Pancreas (tissue), 10 donors: ENCODE measurements around the gene PCLO. TPM values are rescaled to one million over a fixed set of nuclear protein-coding genes. Genes with fewer than 3 reads are reported as not detected.
"Not testable (repeated sequence)": the region's sequence is repeated elsewhere in the genome, so short reads cannot be mapped to it uniquely, and the experiment has no call there.

Experiments used
- ATAC-seq, 4 donors: fragments of 200-7000 bp; cut with Tn5 transposase; one replicate each; pipeline versions ENCODE4 v1.8.0 to v1.9.1; 2020; ENCODE audit warnings: mild to moderate bottlenecking in 4 of 4, moderate library complexity in 4 of 4
- DNase-seq, 6 donors: peaks; one replicate each; pipeline ENCODE4 v3.0.0-alpha.2; 2020
- FAIRE-seq: peaks from 2 replicates; lab custom pipeline; 2012; peaks lifted over from hg19 to GRCh38; lab: Jason Lieb, UNC
- H3K27ac ChIP-seq, 4 donors: fragments of 200-600 bp; sonication (generic); 1 replicate in 3 of 4; 2 replicates in 1 of 4; pipeline versions ENCODE4 v1.5.0 to v1.8.0; 2020
- H3K27me3 ChIP-seq, 4 donors: fragments of 200-600 bp; one replicate each; pipeline ENCODE4 v1.8.0; 2021
- H3K36me3 ChIP-seq, 3 donors: fragments of 200-600 bp; sonication (generic) in 1 of 3; one replicate each; pipeline versions ENCODE4 v1.5.0 to v1.8.0; 2020 to 2021
- H3K4me1 ChIP-seq, 3 donors: fragments of 200-600 bp; one replicate each; pipeline ENCODE4 v1.8.0; 2021
- H3K4me3 ChIP-seq, 4 donors: fragments of 200-600 bp; sonication (generic) in 2 of 4; one replicate each; pipeline versions ENCODE4 v1.5.0 to v1.8.0; 2020 to 2021
- H3K9me3 ChIP-seq, 4 donors: fragments of 200-600 bp; one replicate each; pipeline ENCODE4 v1.8.0; 2021
- CTCF ChIP-seq, 4 donors: fragments of 200-600 bp; sonication (generic) in 3 of 4; IDR thresholded peaks; one replicate each; pipeline versions ENCODE4 v1.5.0 to v1.8.0; 2021; ENCODE audit warnings: antibody characterized with exemption in 4 of 4
- WGBS, 2 donors: extraction: QIAGEN DNeasy Blood & Tissue Kit; methylation state at CpG; one replicate each; pipeline ENCODE4 v1.1.7; 2013; 5-methylcytosine and 5-hydroxymethylcytosine counted together
- intact Hi-C, 3 donors: fragments of 100-400 bp; cut with DNase I; formaldehyde crosslinking; loops; one replicate each; pipeline versions ENCODE4 v1.11.1 to v1.14.2; 2022
- polyA plus RNA-seq, 2 donors: library from polyadenylated mRNA; stranded (reverse); fragments of 200-250 nt; gene quantifications; one replicate each; pipeline ENCODE4 v1.2.3, GENCODE V29; 2013
- total RNA-seq, 6 donors: library from RNA; stranded (reverse); fragmentation: NEBNext Ultra II Directional in 4 of 6; extraction: Animal tissue kit (Norgen Biotek cat#: 25700) in 4 of 6; gene quantifications; one replicate each; pipeline versions ENCODE4 v1.2.1 to v1.2.4, GENCODE V29; 2021 to 2023
- donor health status: healthy with polysubstance abuse.
- donor health status: DM: no; HTN: no; CAD: no; lungs with moderate emphysema.
- donor health status: DM: no; HTN: no; CAD: no.
- donor health status: control.
- donor health status: control.
- donor health status: Bipolar disorder and iron deficiency.
- donor health status: DM: yes; HTN: yes; CAD: no.
- donor health status: DM: no; HTN: no; CAD: no.
- donor health status: DM: no; HTN: no; CAD: no.
- donor health status: DM: yes; HTN: yes; CAD: no.

Gene PCLO
- total and polyA plus RNA-seq, 8 donors, result 1.9 to 5.6 (median 4.6) TPM

- no peak for DNase-seq
- H3K4me1 ChIP-seq, result no peaks in the 10 kb centered on the region
- H3K27me3 ChIP-seq, result no peaks in the 10 kb centered on the region
- H3K36me3 ChIP-seq, result no peaks in the 10 kb centered on the region
- H3K4me3 ChIP-seq, result no peak overlapping the region
- no peak for TF ChIP-seq CTCF (IDR thresholded peaks at IDR 0.05)
- intact Hi-C loops, result no loop called here
- 84 to 88% methylated on average over 2 of the region's 2 CpGs for WGBS, 2 donors
- H3K9me3 ChIP-seq, result no peaks in the 10 kb centered on the region
- no peak for FAIRE-seq
- H3K27ac ChIP-seq, result no peak overlapping the region
- ATAC-seq, result no peak
Measured at GRCh38 chr7:82715344-82715743, 447.3 kb downstream of the PCLO start.

DNA sequence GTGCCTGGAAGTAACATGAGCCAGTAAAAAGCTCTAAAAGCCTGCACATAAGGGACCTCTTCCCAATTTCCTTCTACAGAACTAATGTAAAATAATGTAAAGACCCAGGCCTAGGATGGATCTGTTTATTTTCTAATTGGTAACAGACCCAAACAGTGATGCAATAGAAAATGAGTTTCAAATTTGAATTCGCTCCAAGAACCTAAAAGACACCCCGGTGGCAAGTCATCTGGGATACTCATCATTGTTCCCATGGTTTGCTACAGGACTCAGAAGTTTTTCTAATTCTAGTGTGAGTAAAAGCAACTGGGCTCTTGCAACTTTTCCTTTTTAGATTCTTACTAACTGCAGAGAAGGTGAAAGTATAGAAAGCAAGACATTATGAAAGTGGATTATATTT lies 447.8 kb downstream of the PCLO start:
- no peaks in the 10 kb centered on the region for H3K27me3 ChIP-seq
- H3K4me1 ChIP-seq, result no peaks in the 10 kb centered on the region
- DNase-seq, result no peak
- H3K4me3 ChIP-seq, result no peak overlapping the region
- TF ChIP-seq CTCF (IDR thresholded peaks at IDR 0.05), result no peak
- WGBS, 2 donors, result 69 to 70% methylated on average over 2 of the region's 2 CpGs
- H3K27ac ChIP-seq, result no peak overlapping the region
- H3K9me3 ChIP-seq, result no peaks in the 10 kb centered on the region
- H3K36me3 ChIP-seq, result no peaks in the 10 kb centered on the region
- no peak for ATAC-seq
- intact Hi-C loops, result no loop called here
- no peak for FAIRE-seq

GRCh38 chr7:82713506-82713905 lies 449.2 kb downstream of the PCLO start:
- Histone ChIP-seq H3K4me3 (no peak overlapping the region), H3K4me1 (no peaks in the 10 kb centered on the region), H3K27me3 (no peaks in the 10 kb centered on the region), H3K9me3 (no peaks in the 10 kb centered on the region), H3K27ac (no peak overlapping the region), H3K36me3 (no peaks in the 10 kb centered on the region)
- FAIRE-seq, result no peak
- no peak for TF ChIP-seq CTCF (IDR thresholded peaks at IDR 0.05)
- no peak for DNase-seq
- intact Hi-C loops, result no loop called here
- WGBS, 2 donors, result 20 to 22% methylated on average over 2 of the region's 2 CpGs
- no peak for ATAC-seq

DNA sequence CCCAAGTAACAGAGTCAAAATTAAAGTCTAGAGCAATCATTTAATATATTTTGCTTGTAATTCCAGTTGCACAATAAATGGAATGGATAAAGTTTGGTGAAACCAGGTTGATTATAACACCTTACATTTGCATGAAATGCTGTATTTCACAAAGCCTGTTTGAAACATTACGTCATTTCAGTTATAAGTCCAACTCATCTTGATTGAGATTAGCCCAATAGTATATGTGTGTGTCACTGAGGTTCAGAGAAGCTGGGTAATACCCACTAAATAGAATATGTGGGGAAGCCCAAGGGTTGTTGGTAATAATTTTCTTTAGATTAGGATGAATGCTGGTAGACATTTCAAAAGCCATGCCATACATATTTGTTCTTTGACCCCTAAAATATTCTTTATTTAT lies 456.3 kb downstream of the PCLO start:
- H3K27ac ChIP-seq, H3K27me3 ChIP-seq, intact Hi-C loops, H3K4me1 ChIP-seq, ATAC-seq, H3K36me3 ChIP-seq, FAIRE-seq, DNase-seq, H3K4me3 ChIP-seq, H3K9me3 ChIP-seq: not testable (repeated sequence)
- 72 to 76% methylated on average over 1 of the region's 1 CpG for WGBS, 2 donors

GRCh38 chr7:82705517-82706260 lies 457.0 kb downstream of the PCLO start:
- H3K27me3 ChIP-seq, result no peaks in the 10 kb centered on the region
- no peaks in the 10 kb centered on the region for H3K36me3 ChIP-seq
- intact Hi-C loops, result no loop called here
- peaks cover 0 to 7% (median 0%) of the 10 kb centered on the region in 3 donors for H3K4me1 ChIP-seq
- DNase-seq, result no peak
- no peak overlapping the region for H3K27ac ChIP-seq
- WGBS, 2 donors, result 15 to 27% methylated on average over 2 of the region's 2 CpGs
- no peak for TF ChIP-seq CTCF (IDR thresholded peaks at IDR 0.05)
- ATAC-seq, result no peak
- no peaks in the 10 kb centered on the region for H3K9me3 ChIP-seq
- no peak overlapping the region for H3K4me3 ChIP-seq
- no peak for FAIRE-seq
